Loucy (cell line): ENCODE measurements around the gene TMEM132E.

Experiments used
- H2AFZ ChIP-seq: fragments of 200-600 bp; sonication (generic); 2 replicates; pipeline ENCODE4 v1.6.0; 2016; ENCODE audit warnings: antibody characterized with exemption, mild to moderate bottlenecking, low read length, moderate library complexity
- H3F3A ChIP-seq: fragments of 200-600 bp; 2 replicates; pipeline ENCODE4 v1.6.0; 2016; ENCODE audit warnings: antibody characterized with exemption, low read depth, mild to moderate bottlenecking
- H3K27me3 ChIP-seq: fragments of 200-600 bp; sonication (generic); 2 replicates; pipeline ENCODE4 v1.6.1; 2014; ENCODE audit warnings: low read length, mild to moderate bottlenecking; ENCODE audit not compliant: insufficient read depth, poor library complexity, severe bottlenecking
- H3K36me3 ChIP-seq: fragments of 200-600 bp; sonication (generic); 2 replicates; pipeline ENCODE4 v1.6.1; 2016; ENCODE audit warnings: low read length; ENCODE audit not compliant: insufficient read depth
- H3K4me1 ChIP-seq: fragments of 200-600 bp; sonication (generic); 2 replicates; pipeline ENCODE4 v1.5.1; 2014; ENCODE audit warnings: low read length, mild to moderate bottlenecking; ENCODE audit not compliant: insufficient read depth, poor library complexity, severe bottlenecking
- H3K4me2 ChIP-seq: fragments of 200-600 bp; sonication (generic); 2 replicates; pipeline ENCODE4 v1.6.0; 2014; ENCODE audit warnings: antibody characterized with exemption, low read length, low read depth, mild to moderate bottlenecking; ENCODE audit not compliant: poor library complexity, severe bottlenecking
- H3K4me3 ChIP-seq: fragments of 200-600 bp; sonication (generic); 2 replicates; pipeline ENCODE4 v1.5.1; 2014; ENCODE audit warnings: low read length, mild to moderate bottlenecking, mixed read lengths; ENCODE audit not compliant: poor library complexity, severe bottlenecking
- H3K79me2 ChIP-seq: fragments of 200-600 bp; sonication (generic); 2 replicates; pipeline ENCODE4 v1.6.1; 2014; ENCODE audit warnings: low read length; ENCODE audit not compliant: insufficient read depth
- H3K9ac ChIP-seq: fragments of 200-600 bp; sonication (generic); 2 replicates; pipeline ENCODE4 v1.6.0; 2014; ENCODE audit warnings: mild to moderate bottlenecking, low read depth, low read length, moderate library complexity; ENCODE audit not compliant: poor library complexity, severe bottlenecking
- H3K9me2 ChIP-seq: fragments of 200-600 bp; sonication (generic); replicated peaks from 2 replicates; pipeline ENCODE4 v1.6.1; 2016; ENCODE audit warnings: low read depth, low read length, mixed read lengths
- H3K9me3 ChIP-seq: fragments of 200-600 bp; sonication (generic); 2 replicates; pipeline ENCODE4 v1.6.1; 2014; ENCODE audit warnings: mild to moderate bottlenecking, antibody characterized with exemption, low read length, low read depth; ENCODE audit not compliant: insufficient read depth
- H4K20me1 ChIP-seq: fragments of 200-600 bp; sonication (generic); 2 replicates; pipeline ENCODE4 v1.6.0; 2014; ENCODE audit warnings: antibody characterized with exemption, low read length, mild to moderate bottlenecking; ENCODE audit not compliant: insufficient read depth, poor library complexity, severe bottlenecking
- CTCF ChIP-seq: fragments of 200-600 bp; sonication (generic); conservative IDR thresholded peaks from 2 replicates; pipeline ENCODE4 v1.5.1; 2014; ENCODE audit warnings: mild to moderate bottlenecking, antibody characterized with exemption, low read length
- EZH2phosphoT487 ChIP-seq: fragments of 200-600 bp; IDR thresholded peaks from 2 replicates; pipeline ENCODE4 v1.6.1; 2018; ENCODE audit warnings: antibody characterized with exemption, mild to moderate bottlenecking, moderate library complexity, borderline replicate concordance

The TMEM132E gene

GRCh38 chr17:34638526-34639260 is 59.3 kb downstream of the TMEM132E start:
- H3K9ac ChIP-seq, result peak overlapping the region; percentile 84
- no peaks in the 10 kb centered on the region for H3K36me3 ChIP-seq
- H3K79me2 ChIP-seq, result peaks cover 20% of the 10 kb centered on the region
- no peaks in the 10 kb centered on the region for H3K27me3 ChIP-seq
- peak overlapping the region; percentile 90 for H3K4me3 ChIP-seq
- no peaks in the 10 kb centered on the region for H3F3A ChIP-seq
- H3K4me1 ChIP-seq, result peaks cover 28% of the 10 kb centered on the region
- peak overlapping the region; percentile 88 for H3K4me2 ChIP-seq
- H4K20me1 ChIP-seq, result no peaks in the 10 kb centered on the region
- TF ChIP-seq CTCF (0 out of 2 replicates have a peak, but pooled peaks have one; percentile 12), EZH2phosphoT487 (no peak)
- H3K9me3 ChIP-seq, result no peaks in the 10 kb centered on the region
- H2AFZ ChIP-seq, result peak overlapping the region; percentile 20; the same call in 1 of the 2 replicates
- no peaks in the 10 kb centered on the region for H3K9me2 ChIP-seq

GRCh38 chr17:34639706-34640425 is 60.5 kb downstream of the TMEM132E start:
- TF ChIP-seq EZH2phosphoT487 (no peak), CTCF (no peak)
- peak overlapping the region; percentile 84 for H3K9ac ChIP-seq
- no peaks in the 10 kb centered on the region for H3K27me3 ChIP-seq
- no peaks in the 10 kb centered on the region for H3F3A ChIP-seq
- H3K4me2 ChIP-seq, result peak overlapping the region; percentile 88
- H4K20me1 ChIP-seq, result no peaks in the 10 kb centered on the region
- no peaks in the 10 kb centered on the region for H3K36me3 ChIP-seq
- no peaks in the 10 kb centered on the region for H3K9me2 ChIP-seq
- peaks cover 28% of the 10 kb centered on the region for H3K4me1 ChIP-seq
- no peak overlapping the region for H3K4me3 ChIP-seq
- H2AFZ ChIP-seq, result no peak overlapping the region
- H3K79me2 ChIP-seq, result peaks cover 20% of the 10 kb centered on the region
- no peaks in the 10 kb centered on the region for H3K9me3 ChIP-seq

GRCh38 chr17:34641368-34641767 is 62.0 kb downstream of the TMEM132E start:
- peaks cover 11% of the 10 kb centered on the region for H3K79me2 ChIP-seq
- H4K20me1 ChIP-seq, result no peaks in the 10 kb centered on the region
- no peak overlapping the region for H3K4me3 ChIP-seq
- H3K9me3 ChIP-seq, result no peaks in the 10 kb centered on the region
- no peak overlapping the region for H3K9ac ChIP-seq
- H3K9me2 ChIP-seq, result no peaks in the 10 kb centered on the region
- TF ChIP-seq EZH2phosphoT487 (no peak), CTCF (no peak)
- no peaks in the 10 kb centered on the region for H3F3A ChIP-seq
- H3K27me3 ChIP-seq, result no peaks in the 10 kb centered on the region
- peaks cover 18% of the 10 kb centered on the region for H3K4me1 ChIP-seq
- H2AFZ ChIP-seq, result no peak overlapping the region
- no peak overlapping the region for H3K4me2 ChIP-seq
- H3K36me3 ChIP-seq, result no peaks in the 10 kb centered on the region
